ENCODE measurements around the gene H6PD.

The H6PD gene

DNA sequence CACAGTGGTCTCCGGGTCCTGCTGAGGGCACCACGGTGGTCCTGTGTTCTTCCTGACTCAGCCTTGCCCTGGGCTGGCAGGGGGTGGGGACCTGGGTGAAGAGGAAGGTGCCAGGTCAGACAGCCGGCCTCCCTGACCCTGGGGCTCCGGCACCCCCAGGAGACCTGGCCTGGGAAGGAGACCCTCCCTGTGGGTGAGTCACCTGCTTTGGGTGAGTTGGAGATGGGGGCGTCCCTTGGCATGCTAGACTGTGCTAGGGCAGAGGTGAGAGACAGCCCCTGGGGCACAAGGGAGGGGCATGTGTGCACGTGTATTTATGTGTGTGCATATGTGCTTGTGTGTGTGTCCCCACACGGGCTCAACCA, 81.5 kb downstream of the H6PD start:
- Histone ChIP-seq H3K4me3 (peak overlapping the region; percentile 25), H3K27ac (peak overlapping the region; percentile 4 to 71)
- no peak for TF ChIP-seq CTCF (IDR thresholded peaks at IDR 0.05)
- no peak for DNase-seq (ENCODE audit: low spot score)

GRCh38 chr1:9316512-9316911, 81.9 kb downstream of the H6PD start:
- Histone ChIP-seq H3K4me3 (no peak overlapping the region), H3K27ac (peak overlapping the region; percentile 4 to 71)
- TF ChIP-seq CTCF (IDR thresholded peaks at IDR 0.05): no peak
- DNase-seq (ENCODE audit: low spot score): no peak

- H3K4me3 ChIP-seq: no peak overlapping the region
- DNase-seq (ENCODE audit: low spot score): no peak
- peak overlapping the region; percentile 52 to 71 for H3K27ac ChIP-seq
- TF ChIP-seq CTCF (IDR thresholded peaks at IDR 0.05): no peak
Observed at GRCh38 chr1:9317072-9317471, 82.5 kb downstream of the H6PD start.

GRCh38 chr1:9317591-9318417, 83.2 kb downstream of the H6PD start:
- TF ChIP-seq CTCF (IDR thresholded peaks at IDR 0.05): no peak
- peak overlapping the region; percentile 52 to 77 for H3K27ac ChIP-seq
- peak overlapping the region; percentile 52 for H3K4me3 ChIP-seq
- DNase-seq (ENCODE audit: low spot score): no peak

DNA sequence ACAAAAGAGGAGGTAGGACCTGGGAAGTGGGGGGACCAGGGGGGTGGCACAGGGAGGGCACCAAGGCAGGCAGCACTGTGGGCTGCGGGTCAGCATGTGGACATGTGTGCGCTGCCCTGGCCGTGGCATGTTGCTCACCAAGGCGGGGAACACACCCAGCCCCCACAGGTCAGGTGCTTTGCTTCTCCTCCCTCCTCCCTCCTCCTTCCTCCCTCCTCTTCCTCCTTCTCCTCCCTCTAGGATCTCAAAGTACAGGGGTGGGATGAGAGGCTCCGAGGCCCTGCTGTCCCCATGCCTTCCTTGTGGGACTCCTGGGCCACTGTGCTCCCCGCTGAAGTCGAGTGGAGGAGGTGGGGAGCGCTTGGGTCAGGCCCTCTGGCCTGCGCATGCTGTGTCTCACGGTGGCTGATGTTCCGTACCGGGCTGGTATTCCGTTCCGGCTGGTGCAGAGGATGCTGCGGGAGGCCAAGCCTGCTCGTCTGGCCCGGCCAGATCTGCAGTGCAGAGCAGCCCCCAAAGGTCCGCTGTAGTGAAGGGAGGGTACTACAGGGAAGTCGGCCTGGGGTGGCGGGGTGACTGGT, 84.7 kb downstream of the H6PD start:
- Histone ChIP-seq H3K4me3 (no peak overlapping the region), H3K27ac (peak overlapping the region in 1 of 2 donors; percentile 79)
- TF ChIP-seq CTCF (IDR thresholded peaks at IDR 0.05): no peak
- DNase-seq (ENCODE audit: low spot score): no peak

DNA sequence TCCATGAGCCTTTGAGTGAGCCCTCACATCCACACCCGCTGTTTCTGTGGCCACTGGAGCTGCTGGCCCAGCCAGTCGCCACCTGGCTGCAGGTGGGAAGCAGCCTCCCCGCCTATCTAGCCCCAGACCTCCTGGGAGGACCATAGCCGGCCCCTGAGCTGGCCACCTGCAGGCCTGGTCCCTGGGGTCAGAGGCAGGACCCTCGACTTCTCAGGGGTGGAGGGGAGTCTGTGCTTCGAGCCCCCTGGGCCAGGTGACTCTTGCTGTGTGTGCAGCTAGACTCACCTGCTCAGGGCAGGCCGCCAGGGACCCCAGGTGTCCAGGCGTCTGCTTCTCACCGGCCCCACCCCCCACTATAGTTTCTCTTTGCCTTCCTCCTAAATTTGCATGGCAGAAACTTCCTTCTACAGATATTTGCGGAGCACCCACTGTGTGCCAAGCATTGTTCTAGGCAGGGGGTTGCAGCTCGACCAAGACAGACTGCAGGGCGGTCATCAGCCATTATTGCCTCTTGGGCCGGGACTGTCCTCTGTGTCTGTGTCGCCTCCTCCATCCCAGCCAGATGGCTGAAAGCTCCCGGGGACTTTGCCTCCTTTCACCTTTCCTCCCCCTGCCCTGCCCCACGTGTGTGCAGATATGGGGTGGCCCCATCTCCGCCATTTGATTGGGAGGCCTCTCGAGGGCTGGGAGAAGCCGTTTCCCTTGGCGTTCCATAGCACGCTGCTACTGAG, 85.4 kb downstream of the H6PD start:
- no peak for DNase-seq (ENCODE audit: low spot score)
- Histone ChIP-seq H3K27ac (peak overlapping the region in 1 of 2 donors; percentile 79), H3K4me3 (no peak overlapping the region)
- no peak for TF ChIP-seq CTCF (IDR thresholded peaks at IDR 0.05)
